Smooth muscle cell (in vitro differentiated cells): Measurements from ENCODE around the gene RGS16. TPM values are rescaled to one million over a fixed set of nuclear protein-coding genes. Genes with fewer than 3 reads are reported as not detected.

Source experiments
- DNase-seq: peaks from one replicate; lab custom pipeline; 2025; ENCODE audit not compliant: unreplicated experiment; lab: John Stamatoyannopoulos, UW
- H2AFZ ChIP-seq: fragments of 200-600 bp; sonication (generic); 2 replicates; pipeline ENCODE4 v1.6.0; 2016; ENCODE audit warnings: antibody characterized with exemption, low read depth, mild to moderate bottlenecking
- H3F3A ChIP-seq: fragments of 200-600 bp; sonication (generic); 2 replicates; pipeline ENCODE4 v1.6.0; 2017; ENCODE audit warnings: antibody characterized with exemption, low read depth
- H3K27ac ChIP-seq: fragments of 200-600 bp; sonication (generic); 2 replicates; pipeline ENCODE4 v1.5.1; 2016; ENCODE audit warnings: low read depth, mild to moderate bottlenecking
- H3K27me3 ChIP-seq: fragments of 200-600 bp; sonication (generic); 2 replicates; pipeline ENCODE4 v1.6.1; 2016; ENCODE audit warnings: low read depth, mild to moderate bottlenecking
- H3K36me3 ChIP-seq: fragments of 200-600 bp; sonication (generic); 2 replicates; pipeline ENCODE4 v1.5.1; 2016; ENCODE audit warnings: low read depth
- H3K4me1 ChIP-seq: fragments of 200-600 bp; sonication (generic); 2 replicates; pipeline ENCODE4 v1.5.1; 2016; ENCODE audit warnings: low read depth
- H3K4me2 ChIP-seq: fragments of 200-600 bp; sonication (generic); 2 replicates; pipeline ENCODE4 v1.6.0; 2016; ENCODE audit warnings: mild to moderate bottlenecking
- H3K4me3 ChIP-seq: fragments of 200-600 bp; sonication (generic); 2 replicates; pipeline ENCODE4 v1.5.1; 2016; ENCODE audit warnings: mild to moderate bottlenecking
- H3K79me2 ChIP-seq: fragments of 200-600 bp; sonication (generic); 2 replicates; pipeline ENCODE4 v1.6.0; 2016; ENCODE audit warnings: low read depth, mild to moderate bottlenecking
- H3K9ac ChIP-seq: fragments of 200-600 bp; sonication (generic); 2 replicates; pipeline ENCODE4 v1.6.0; 2016; ENCODE audit warnings: low read depth
- H3K9me3 ChIP-seq: fragments of 200-600 bp; sonication (generic); replicated peaks from 2 replicates; pipeline ENCODE4 v1.5.1; 2016; ENCODE audit warnings: low read depth
- H4K20me1 ChIP-seq: fragments of 200-600 bp; sonication (generic); 2 replicates; pipeline ENCODE4 v1.6.0; 2016; ENCODE audit warnings: low read depth
- WGBS: methylation state at CpG from one replicate; pipeline ENCODE4 v1.1.7; 2016; ENCODE audit warnings: low lambda C conversion rate; 5-methylcytosine and 5-hydroxymethylcytosine counted together
- polyA plus RNA-seq: library from polyadenylated mRNA; unstranded; fragments of >200 nt; fragmentation: Nextera tagmentation; extraction: Ambion mirVana; gene quantifications from 2 replicates; pipeline ENCODE4 v1.2.1, GENCODE V29; 2016
- total RNA-seq: library from RNA; depleted of rRNA; stranded (reverse); fragments of >200 nt; gene quantifications from 2 replicates; pipeline ENCODE4 v1.2.3, GENCODE V29; 2014
- TF ChIP-seq, protein P1 (sequence below): fragments of 200-600 bp; sonication (generic); IDR thresholded peaks from 2 replicates; pipeline ENCODE4 v1.5.1; 2017; ENCODE audit warnings: borderline replicate concordance, mild to moderate bottlenecking, antibody characterized with exemption; ENCODE audit not compliant: insufficient read depth, poor library complexity, severe bottlenecking

The RGS16 gene
- total and polyA plus RNA-seq, 2 experiments from 2014 or later: 2.9 to 9.9 TPM

GRCh38 chr1:182561456-182561855 is 42.7 kb downstream of the RGS16 start:
- H3K4me2 ChIP-seq: no peak overlapping the region
- TF ChIP-seq, protein P1, sequence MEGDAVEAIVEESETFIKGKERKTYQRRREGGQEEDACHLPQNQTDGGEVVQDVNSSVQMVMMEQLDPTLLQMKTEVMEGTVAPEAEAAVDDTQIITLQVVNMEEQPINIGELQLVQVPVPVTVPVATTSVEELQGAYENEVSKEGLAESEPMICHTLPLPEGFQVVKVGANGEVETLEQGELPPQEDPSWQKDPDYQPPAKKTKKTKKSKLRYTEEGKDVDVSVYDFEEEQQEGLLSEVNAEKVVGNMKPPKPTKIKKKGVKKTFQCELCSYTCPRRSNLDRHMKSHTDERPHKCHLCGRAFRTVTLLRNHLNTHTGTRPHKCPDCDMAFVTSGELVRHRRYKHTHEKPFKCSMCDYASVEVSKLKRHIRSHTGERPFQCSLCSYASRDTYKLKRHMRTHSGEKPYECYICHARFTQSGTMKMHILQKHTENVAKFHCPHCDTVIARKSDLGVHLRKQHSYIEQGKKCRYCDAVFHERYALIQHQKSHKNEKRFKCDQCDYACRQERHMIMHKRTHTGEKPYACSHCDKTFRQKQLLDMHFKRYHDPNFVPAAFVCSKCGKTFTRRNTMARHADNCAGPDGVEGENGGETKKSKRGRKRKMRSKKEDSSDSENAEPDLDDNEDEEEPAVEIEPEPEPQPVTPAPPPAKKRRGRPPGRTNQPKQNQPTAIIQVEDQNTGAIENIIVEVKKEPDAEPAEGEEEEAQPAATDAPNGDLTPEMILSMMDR: no peak
- no peaks in the 10 kb centered on the region for H3F3A ChIP-seq
- H3K4me1 ChIP-seq: no peaks in the 10 kb centered on the region
- H3K27ac ChIP-seq: no peak overlapping the region
- WGBS: 79% methylated on average over 4 of the region's 4 CpGs
- no peaks in the 10 kb centered on the region for H3K9me3 ChIP-seq
- no peak for DNase-seq
- H3K79me2 ChIP-seq: no peaks in the 10 kb centered on the region
- H3K27me3 ChIP-seq: no peaks in the 10 kb centered on the region
- H3K36me3 ChIP-seq: no peaks in the 10 kb centered on the region
- no peak overlapping the region for H3K4me3 ChIP-seq
- no peak overlapping the region for H3K9ac ChIP-seq
- H2AFZ ChIP-seq: no peak overlapping the region
- H4K20me1 ChIP-seq: no peaks in the 10 kb centered on the region

- Histone ChIP-seq H3F3A (no peaks in the 10 kb centered on the region), H3K9ac (no peak overlapping the region), H3K79me2 (no peaks in the 10 kb centered on the region), H3K4me3 (no peak overlapping the region), H3K27me3 (no peaks in the 10 kb centered on the region), H4K20me1 (no peaks in the 10 kb centered on the region), H3K36me3 (no peaks in the 10 kb centered on the region), H3K4me1 (no peaks in the 10 kb centered on the region), H3K27ac (no peak overlapping the region), H3K4me2 (no peak overlapping the region), H3K9me3 (no peaks in the 10 kb centered on the region), H2AFZ (no peak overlapping the region)
- no peak for DNase-seq
- 79% methylated on average over 7 of the region's 7 CpGs for WGBS
- TF ChIP-seq, protein P1: no peak
These were observed 43.7 kb downstream of the RGS16 start for GRCh38 chr1:182560392-182560984.

DNA sequence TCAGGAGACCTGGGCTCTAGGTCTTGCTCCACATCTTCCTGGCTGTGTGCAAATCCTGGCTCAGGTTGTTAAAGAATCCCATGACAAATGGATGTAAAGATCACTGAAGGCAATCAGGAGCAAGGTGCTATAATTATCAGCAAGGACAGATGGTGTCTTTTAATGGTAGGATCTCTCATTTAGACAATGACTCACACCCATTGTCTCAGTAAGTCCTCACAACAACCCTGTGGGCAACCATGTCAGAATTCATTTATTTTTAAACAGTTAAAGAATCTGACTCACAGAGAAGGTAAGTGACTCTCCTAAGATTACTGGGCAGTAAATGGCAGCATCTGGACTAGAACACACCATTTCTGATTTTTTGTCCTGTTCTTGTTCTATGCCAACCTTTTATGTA is 47.9 kb downstream of the RGS16 start:
- DNase-seq: no peak
- no peaks in the 10 kb centered on the region for H3K9me3 ChIP-seq
- H3F3A ChIP-seq: no peaks in the 10 kb centered on the region
- H3K36me3 ChIP-seq: no peaks in the 10 kb centered on the region
- TF ChIP-seq, protein P1: no peak
- no peaks in the 10 kb centered on the region for H3K27me3 ChIP-seq
- no peaks in the 10 kb centered on the region for H3K4me1 ChIP-seq
- no peak overlapping the region for H3K27ac ChIP-seq
- H3K79me2 ChIP-seq: no peaks in the 10 kb centered on the region
- H3K9ac ChIP-seq: no peak overlapping the region
- no peak overlapping the region for H3K4me2 ChIP-seq
- H4K20me1 ChIP-seq: no peaks in the 10 kb centered on the region
- no peak overlapping the region for H2AFZ ChIP-seq
- H3K4me3 ChIP-seq: no peak overlapping the region

- H3K4me1 ChIP-seq: no peaks in the 10 kb centered on the region
- no peaks in the 10 kb centered on the region for H4K20me1 ChIP-seq
- H3K4me3 ChIP-seq: no peak overlapping the region
- H3F3A ChIP-seq: no peaks in the 10 kb centered on the region
- H3K36me3 ChIP-seq: no peaks in the 10 kb centered on the region
- H3K27me3 ChIP-seq: no peaks in the 10 kb centered on the region
- WGBS: 95% methylated on average over 1 of the region's 1 CpG
- no peak overlapping the region for H3K4me2 ChIP-seq
- DNase-seq: no peak
- no peak overlapping the region for H3K9ac ChIP-seq
- H2AFZ ChIP-seq: no peak overlapping the region
- no peak overlapping the region for H3K27ac ChIP-seq
- no peaks in the 10 kb centered on the region for H3K79me2 ChIP-seq
- H3K9me3 ChIP-seq: no peaks in the 10 kb centered on the region
- TF ChIP-seq, protein P1: no peak
These were observed 48.7 kb downstream of the RGS16 start for GRCh38 chr1:182555493-182555892.
